DOHH2 (cell line): ENCODE data around the gene EDAR.

Experiments
- H3F3A ChIP-seq: fragments of 200-600 bp; sonication (generic), shearing (Covaris generic); 2 replicates; pipeline ENCODE4 v1.6.0; 2016; ENCODE audit warnings: antibody characterized with exemption, mild to moderate bottlenecking; ENCODE audit not compliant: control insufficient read depth, insufficient read depth
- H3K27ac ChIP-seq: fragments of 200-600 bp; sonication (generic); 2 replicates; pipeline ENCODE4 v1.5.1; 2014; ENCODE audit warnings: low read depth, mild to moderate bottlenecking, low read length, moderate library complexity
- H3K27me3 ChIP-seq: fragments of 200-600 bp; sonication (generic); 2 replicates; pipeline ENCODE4 v1.6.1; 2014; ENCODE audit warnings: mild to moderate bottlenecking, low read length, mixed read lengths; ENCODE audit not compliant: control insufficient read depth
- H3K36me3 ChIP-seq: fragments of 200-600 bp; sonication (generic); 2 replicates; pipeline ENCODE4 v1.6.1; 2014; ENCODE audit warnings: mild to moderate bottlenecking, low read length, moderate library complexity, mixed read lengths; ENCODE audit not compliant: control insufficient read depth
- H3K4me1 ChIP-seq: fragments of 200-600 bp; sonication (generic); 2 replicates; pipeline ENCODE4 v1.6.1; 2014; ENCODE audit warnings: mild to moderate bottlenecking, low read length, mixed read lengths; ENCODE audit not compliant: control insufficient read depth
- H3K4me2 ChIP-seq: fragments of 200-600 bp; sonication (generic); 2 replicates; pipeline ENCODE4 v1.6.0; 2014; ENCODE audit warnings: mild to moderate bottlenecking, low read length, moderate library complexity
- H3K4me3 ChIP-seq: fragments of 200-600 bp; sonication (generic); 2 replicates; pipeline ENCODE4 v1.5.1; 2014; ENCODE audit warnings: mild to moderate bottlenecking, low read length, mixed read lengths
- H3K79me2 ChIP-seq: fragments of 200-600 bp; sonication (generic); 2 replicates; pipeline ENCODE4 v1.6.1; 2014; ENCODE audit warnings: mild to moderate bottlenecking, low read length, mixed read lengths; ENCODE audit not compliant: control insufficient read depth
- H3K9me2 ChIP-seq: fragments of 200-600 bp; sonication (generic); replicated peaks from 2 replicates; pipeline ENCODE4 v1.6.1; 2014; ENCODE audit warnings: mild to moderate bottlenecking, low read length, mixed read lengths; ENCODE audit not compliant: control insufficient read depth
- H3K9me3 ChIP-seq: fragments of 200-600 bp; sonication (generic); 2 replicates; pipeline ENCODE4 v1.6.1; 2014; ENCODE audit warnings: antibody characterized with exemption, low read length, mixed read lengths; ENCODE audit not compliant: control insufficient read depth, insufficient read depth
- H4K20me1 ChIP-seq: fragments of 200-600 bp; sonication (generic); 2 replicates; pipeline ENCODE4 v1.6.0; 2014; ENCODE audit warnings: low read depth, mild to moderate bottlenecking, antibody characterized with exemption, low read length, moderate library complexity; ENCODE audit not compliant: control insufficient read depth, insufficient read depth
- EZH2phosphoT487 ChIP-seq: fragments of 200-600 bp; sonication (generic); IDR thresholded peaks from 2 replicates; pipeline ENCODE4 v1.6.1; 2017; ENCODE audit warnings: borderline replicate concordance, mild to moderate bottlenecking, antibody characterized with exemption, low read length, moderate library complexity, mixed read lengths
- TF ChIP-seq, protein P1 (sequence below): fragments of 200-600 bp; sonication (generic); IDR thresholded peaks from one replicate; pipeline ENCODE4 v1.5.1; 2014; ENCODE audit warnings: antibody characterized with exemption, mild to moderate bottlenecking, low read depth, low read length; ENCODE audit not compliant: poor library complexity, severe bottlenecking

Gene EDAR

GRCh38 chr2:108945969-108946368 lies 43.1 kb downstream of the EDAR start:
- no peaks in the 10 kb centered on the region for H3K79me2 ChIP-seq
- no peaks in the 10 kb centered on the region for H4K20me1 ChIP-seq
- H3K4me2 ChIP-seq: no peak overlapping the region
- no peak overlapping the region for H3K27ac ChIP-seq
- no peaks in the 10 kb centered on the region for H3K27me3 ChIP-seq
- H3K9me2 ChIP-seq: no peaks in the 10 kb centered on the region
- H3K4me1 ChIP-seq: no peaks in the 10 kb centered on the region
- no peak for TF ChIP-seq EZH2phosphoT487
- TF ChIP-seq, protein P1, sequence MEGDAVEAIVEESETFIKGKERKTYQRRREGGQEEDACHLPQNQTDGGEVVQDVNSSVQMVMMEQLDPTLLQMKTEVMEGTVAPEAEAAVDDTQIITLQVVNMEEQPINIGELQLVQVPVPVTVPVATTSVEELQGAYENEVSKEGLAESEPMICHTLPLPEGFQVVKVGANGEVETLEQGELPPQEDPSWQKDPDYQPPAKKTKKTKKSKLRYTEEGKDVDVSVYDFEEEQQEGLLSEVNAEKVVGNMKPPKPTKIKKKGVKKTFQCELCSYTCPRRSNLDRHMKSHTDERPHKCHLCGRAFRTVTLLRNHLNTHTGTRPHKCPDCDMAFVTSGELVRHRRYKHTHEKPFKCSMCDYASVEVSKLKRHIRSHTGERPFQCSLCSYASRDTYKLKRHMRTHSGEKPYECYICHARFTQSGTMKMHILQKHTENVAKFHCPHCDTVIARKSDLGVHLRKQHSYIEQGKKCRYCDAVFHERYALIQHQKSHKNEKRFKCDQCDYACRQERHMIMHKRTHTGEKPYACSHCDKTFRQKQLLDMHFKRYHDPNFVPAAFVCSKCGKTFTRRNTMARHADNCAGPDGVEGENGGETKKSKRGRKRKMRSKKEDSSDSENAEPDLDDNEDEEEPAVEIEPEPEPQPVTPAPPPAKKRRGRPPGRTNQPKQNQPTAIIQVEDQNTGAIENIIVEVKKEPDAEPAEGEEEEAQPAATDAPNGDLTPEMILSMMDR: no peak
- no peaks in the 10 kb centered on the region for H3F3A ChIP-seq
- no peaks in the 10 kb centered on the region for H3K36me3 ChIP-seq
- H3K4me3 ChIP-seq: no peak overlapping the region
- peaks cover 20% of the 10 kb centered on the region for H3K9me3 ChIP-seq

DNA sequence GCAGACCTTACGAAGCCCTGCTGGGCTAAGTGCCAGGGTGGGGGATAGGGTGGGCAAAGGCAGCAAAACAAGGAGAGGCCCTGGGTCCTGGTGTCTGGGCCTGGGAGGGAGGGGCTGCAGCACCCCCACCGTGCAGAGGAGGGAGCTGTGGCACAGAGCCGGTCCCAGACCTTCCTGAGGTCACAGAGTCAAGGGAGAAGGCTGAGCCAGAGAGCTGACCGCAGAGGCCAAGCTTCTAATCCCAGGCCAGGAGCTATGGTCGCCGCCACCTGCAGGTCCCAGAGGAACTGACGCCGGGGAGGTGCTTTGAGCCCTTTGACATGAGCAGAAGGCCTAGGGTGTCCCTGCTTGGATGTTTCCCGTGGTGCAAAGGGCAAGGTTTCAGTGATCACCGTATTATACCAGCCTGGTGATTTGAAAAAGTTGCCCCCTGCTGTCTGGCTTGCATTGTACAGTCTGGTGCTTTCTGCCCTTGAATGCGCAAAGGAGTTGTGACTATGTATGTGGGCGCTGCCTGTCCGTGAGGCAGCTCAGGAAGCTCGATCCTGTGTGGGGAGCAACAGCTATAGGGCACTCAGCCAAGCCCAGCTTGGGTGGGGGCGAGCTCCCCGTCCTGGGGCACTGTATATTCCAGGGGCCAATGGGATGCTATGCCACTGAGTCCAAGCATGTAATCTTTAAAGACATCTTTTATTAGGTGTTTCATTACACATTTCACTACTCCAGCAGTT lies 44.3 kb downstream of the EDAR start:
- Histone ChIP-seq H3K9me2 (no peaks in the 10 kb centered on the region), H3K4me1 (no peaks in the 10 kb centered on the region), H3K4me3 (no peak overlapping the region), H3K9me3 (peaks cover 20% of the 10 kb centered on the region), H4K20me1 (no peaks in the 10 kb centered on the region), H3K4me2 (no peak overlapping the region), H3F3A (no peaks in the 10 kb centered on the region), H3K79me2 (no peaks in the 10 kb centered on the region), H3K27ac (no peak overlapping the region), H3K36me3 (no peaks in the 10 kb centered on the region), H3K27me3 (no peaks in the 10 kb centered on the region)
- TF ChIP-seq EZH2phosphoT487: no peak
- TF ChIP-seq, protein P1: no peak

- Histone ChIP-seq H3K4me1 (no peaks in the 10 kb centered on the region), H3K9me2 (no peaks in the 10 kb centered on the region), H4K20me1 (no peaks in the 10 kb centered on the region), H3K27ac (no peak overlapping the region), H3K27me3 (no peaks in the 10 kb centered on the region), H3K9me3 (peaks cover 20% of the 10 kb centered on the region), H3K79me2 (no peaks in the 10 kb centered on the region), H3F3A (no peaks in the 10 kb centered on the region), H3K4me2 (no peak overlapping the region), H3K4me3 (no peak overlapping the region), H3K36me3 (no peaks in the 10 kb centered on the region)
- TF ChIP-seq EZH2phosphoT487: no peak
- TF ChIP-seq, protein P1: no peak
These were observed 45.3 kb downstream of the EDAR start for GRCh38 chr2:108943751-108944150.
